Mesenchymal stem cell (in vitro differentiated cells and primary cell): ENCODE measurements around the gene RBMS3.
"Not testable (repeated sequence)": the region's sequence is repeated elsewhere in the genome, so short reads cannot be mapped to it uniquely, and the experiment has no call there.

Source experiments
- DNase-seq: peaks from one replicate; pipeline ENCODE4 v3.0.0-alpha.2; 2013
- H2AFZ ChIP-seq: one replicate; pipeline ENCODE4 v1.6.1; 2013; ENCODE audit warnings: low read depth, mild to moderate bottlenecking, control low read depth, inconsistent platforms, low read length, moderate library complexity
- H2AK5ac ChIP-seq: 2 replicates; pipeline ENCODE4 v1.6.1; 2013; ENCODE audit warnings: low read length, moderate library complexity, mild to moderate bottlenecking, inconsistent platforms; ENCODE audit not compliant: severe bottlenecking
- H2BK120ac ChIP-seq: one replicate; pipeline ENCODE4 v1.6.1; 2013; ENCODE audit warnings: low read depth, mild to moderate bottlenecking, inconsistent platforms, low read length, moderate library complexity
- H2BK12ac ChIP-seq, 2 experiments: one replicate each; pipeline ENCODE4 v1.6.1; 2013; ENCODE audit warnings: inconsistent platforms in 2 of 2, low read length in 2 of 2, mild to moderate bottlenecking in 2 of 2, moderate library complexity in 2 of 2, control low read depth in 1 of 2
- H2BK15ac ChIP-seq: one replicate; pipeline ENCODE4 v1.6.1; 2013; ENCODE audit warnings: mild to moderate bottlenecking, low read depth, inconsistent platforms; ENCODE audit not compliant: poor library complexity, severe bottlenecking
- H2BK5ac ChIP-seq: 2 replicates; pipeline ENCODE4 v1.6.1; 2013; ENCODE audit warnings: low read depth, mild to moderate bottlenecking, low read length, control low read depth, inconsistent platforms; ENCODE audit not compliant: poor library complexity, severe bottlenecking
- H3K14ac ChIP-seq, 2 experiments: one replicate each; pipeline ENCODE4 v1.6.1; 2013; ENCODE audit warnings: inconsistent platforms in 2 of 2, low read length in 2 of 2, control low read depth in 1 of 2, mild to moderate bottlenecking in 1 of 2, moderate library complexity in 1 of 2
- H3K18ac ChIP-seq, 2 experiments: one replicate each; pipeline ENCODE4 v1.6.1; 2013; ENCODE audit warnings: inconsistent platforms in 2 of 2, low read length in 2 of 2, control low read depth in 1 of 2, low read depth in 1 of 2, mild to moderate bottlenecking in 1 of 2
- H3K23ac ChIP-seq, 2 experiments: one replicate each; pipeline ENCODE4 v1.6.1; 2013; ENCODE audit warnings: inconsistent platforms in 2 of 2, low read length in 2 of 2, mild to moderate bottlenecking in 2 of 2, moderate library complexity in 2 of 2, control low read depth in 1 of 2
- H3K27ac ChIP-seq: 2 replicates; pipeline ENCODE4 v1.5.1; 2013; ENCODE audit warnings: mild to moderate bottlenecking, moderate library complexity, low read length, control low read depth, inconsistent platforms; ENCODE audit not compliant: poor library complexity, severe bottlenecking
- H3K27me3 ChIP-seq, 2 experiments: 2 replicates each; pipeline versions ENCODE4 v1.6.1 to v1.7.0; 2013; ENCODE audit warnings: low read length in 2 of 2, mild to moderate bottlenecking in 2 of 2, moderate library complexity in 2 of 2, control low read depth in 1 of 2, inconsistent platforms in 1 of 2; ENCODE audit not compliant: control insufficient read depth in 1 of 2, insufficient read depth in 1 of 2
- H3K36me3 ChIP-seq, 2 experiments: 2 replicates each; pipeline versions ENCODE4 v1.6.1 to v1.7.0; 2013; ENCODE audit warnings: low read length in 2 of 2, control low read depth in 1 of 2, inconsistent platforms in 1 of 2, low read depth in 1 of 2, mild to moderate bottlenecking in 1 of 2; ENCODE audit not compliant: insufficient read depth in 2 of 2, control insufficient read depth in 1 of 2
- H3K4ac ChIP-seq, 2 experiments: one replicate each; pipeline ENCODE4 v1.6.1; 2013; ENCODE audit warnings: inconsistent platforms in 2 of 2, low read length in 2 of 2, mild to moderate bottlenecking in 2 of 2, moderate library complexity in 2 of 2, control low read depth in 1 of 2, low read depth in 1 of 2
- H3K4me1 ChIP-seq: 2 replicates; pipeline ENCODE4 v1.6.1; 2013; ENCODE audit warnings: low read depth, low read length, control low read depth; ENCODE audit not compliant: control insufficient read depth, insufficient read depth
- H3K4me2 ChIP-seq: 2 replicates; pipeline ENCODE4 v1.6.1; 2013; ENCODE audit warnings: low read length, mild to moderate bottlenecking, inconsistent platforms; ENCODE audit not compliant: poor library complexity, severe bottlenecking
- H3K4me3 ChIP-seq, 2 experiments: 2 replicates each; pipeline versions ENCODE4 v1.5.1 to v1.7.0; 2013; ENCODE audit warnings: low read length in 2 of 2, mild to moderate bottlenecking in 2 of 2, control low read depth in 1 of 2, low read depth in 1 of 2; ENCODE audit not compliant: insufficient read depth in 1 of 2
- H3K79me1 ChIP-seq: replicated peaks from 2 replicates; pipeline ENCODE4 v1.6.1; 2013; ENCODE audit warnings: mild to moderate bottlenecking, control low read depth, low read length, inconsistent platforms; ENCODE audit not compliant: poor library complexity, severe bottlenecking
- H3K9ac ChIP-seq: 2 replicates; pipeline ENCODE4 v1.7.0; 2013; ENCODE audit warnings: mild to moderate bottlenecking, low read length, moderate library complexity
- H3K9me3 ChIP-seq: 2 replicates; pipeline ENCODE4 v1.7.0; 2013; ENCODE audit warnings: mild to moderate bottlenecking, low read length; ENCODE audit not compliant: control insufficient read depth
- H4K8ac ChIP-seq: one replicate; pipeline ENCODE4 v1.6.1; 2013; ENCODE audit warnings: inconsistent platforms, mild to moderate bottlenecking, low read length, moderate library complexity
- H4K91ac ChIP-seq: one replicate; pipeline ENCODE4 v1.6.1; 2013; ENCODE audit warnings: mild to moderate bottlenecking, low read length, inconsistent platforms
- WGBS: methylation state at CpG from one replicate; pipeline ENCODE4 v1.1.7; 2013; ENCODE audit warnings: mixed read lengths; 5-methylcytosine and 5-hydroxymethylcytosine counted together

RBMS3 gene

DNA sequence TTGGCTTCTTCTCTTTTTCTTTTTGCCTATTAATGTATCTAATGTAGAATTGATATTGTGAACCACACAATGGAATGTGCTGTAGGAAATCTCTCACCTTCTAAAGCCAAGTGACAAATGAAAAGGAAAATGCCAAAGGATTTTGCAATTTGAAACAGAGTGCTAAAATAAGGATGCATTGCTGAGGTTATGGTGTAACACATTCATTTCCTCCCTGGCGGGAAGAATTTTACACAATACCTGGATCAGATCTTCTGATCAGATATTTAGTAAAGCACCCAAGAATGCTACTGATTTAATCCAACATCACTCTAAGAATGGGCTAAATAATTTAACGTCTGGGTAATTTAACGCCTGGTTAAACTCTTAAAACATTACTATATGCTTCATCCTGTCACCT lies 527.5 kb downstream of the RBMS3 start:
- H3K18ac ChIP-seq, H3K27me3 ChIP-seq, H3K4me1 ChIP-seq, DNase-seq, H3K9me3 ChIP-seq, H4K8ac ChIP-seq, H4K91ac ChIP-seq, H3K4me3 ChIP-seq, H2AK5ac ChIP-seq, H3K27ac ChIP-seq, H3K36me3 ChIP-seq, H2BK120ac ChIP-seq, H2AFZ ChIP-seq, H3K4me2 ChIP-seq, H3K14ac ChIP-seq, H3K23ac ChIP-seq, H3K9ac ChIP-seq, H2BK5ac ChIP-seq, H3K79me1 ChIP-seq, H2BK12ac ChIP-seq, H2BK15ac ChIP-seq, H3K4ac ChIP-seq: not testable (repeated sequence)
- 95% methylated on average over 2 of the region's 3 CpGs for WGBS

DNA sequence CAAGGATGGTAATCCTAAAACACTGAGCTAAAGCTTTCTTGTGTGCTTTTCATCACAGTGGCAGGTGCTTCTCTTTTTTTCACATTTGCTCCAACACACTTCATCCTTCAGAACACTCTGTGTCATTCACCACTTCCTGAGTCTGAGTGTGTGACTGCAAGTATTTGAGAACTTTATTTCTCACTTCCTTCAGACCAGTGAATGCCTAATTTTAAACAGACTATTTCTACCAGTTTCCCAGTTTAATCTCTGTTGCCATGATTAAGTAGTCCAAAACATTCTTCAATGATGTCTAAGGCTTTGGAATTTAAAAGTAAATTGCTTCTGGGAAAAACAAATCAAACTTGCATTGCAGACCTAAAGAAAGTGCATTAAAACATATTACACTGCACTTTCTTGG lies 541.2 kb downstream of the RBMS3 start:
- Histone ChIP-seq H3K9me3 (no peaks in the 10 kb centered on the region), H2AFZ (no peak overlapping the region), H4K8ac (no peak overlapping the region), H3K27me3 (no peaks in the 10 kb centered on the region), H3K4me3 (no peak overlapping the region), H2BK5ac (no peak overlapping the region), H3K18ac (no peak overlapping the region), H2BK12ac (no peak overlapping the region), H2BK15ac (no peak overlapping the region), H3K14ac (no peak overlapping the region), H3K79me1 (peaks cover 2% of the 10 kb centered on the region), H3K4me2 (no peak overlapping the region), H2AK5ac (no peak overlapping the region), H2BK120ac (no peak overlapping the region), H3K23ac (no peak overlapping the region), H3K27ac (no peak overlapping the region), H3K4ac (no peak overlapping the region), H4K91ac (no peak overlapping the region), H3K4me1 (no peaks in the 10 kb centered on the region), H3K36me3 (no peaks in the 10 kb centered on the region), H3K9ac (no peak overlapping the region)
- DNase-seq, result peak; percentile 66

DNA sequence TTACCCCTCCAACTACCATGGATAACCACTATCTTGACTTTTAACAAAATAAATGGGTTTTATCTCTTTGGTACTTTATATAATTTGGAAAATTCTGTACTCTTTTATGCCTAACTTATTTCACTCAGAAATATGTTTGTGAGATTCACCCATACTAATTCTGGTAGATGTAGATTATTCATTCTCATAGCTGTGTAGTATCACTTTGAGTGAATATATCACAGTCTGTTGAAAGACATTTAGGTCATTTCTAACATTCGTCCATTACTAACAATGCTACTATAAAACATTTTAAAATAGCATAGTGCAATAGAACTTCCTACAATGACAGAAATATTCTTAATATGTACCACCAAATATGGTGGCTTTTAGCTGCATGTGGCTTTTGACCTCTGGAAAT lies 542.4 kb downstream of the RBMS3 start:
- Histone ChIP-seq H3K36me3 (no peaks in the 10 kb centered on the region), H3K79me1 (peaks cover 3% of the 10 kb centered on the region), H3K9me3 (no peaks in the 10 kb centered on the region), H2BK12ac (no peak overlapping the region), H3K23ac (no peak overlapping the region), H4K8ac (no peak overlapping the region), H3K14ac (no peak overlapping the region), H3K27me3 (no peaks in the 10 kb centered on the region), H2BK5ac (no peak overlapping the region), H3K4me1 (no peaks in the 10 kb centered on the region), H2AFZ (no peak overlapping the region), H2AK5ac (no peak overlapping the region), H3K18ac (no peak overlapping the region), H3K27ac (no peak overlapping the region), H2BK120ac (no peak overlapping the region), H3K4me3 (no peak overlapping the region), H3K4me2 (no peak overlapping the region), H4K91ac (no peak overlapping the region), H3K9ac (no peak overlapping the region), H3K4ac (no peak overlapping the region), H2BK15ac (no peak overlapping the region)
- no CpG with 5 or more reads among the region's 1 CpG for WGBS
- no peak for DNase-seq

DNA sequence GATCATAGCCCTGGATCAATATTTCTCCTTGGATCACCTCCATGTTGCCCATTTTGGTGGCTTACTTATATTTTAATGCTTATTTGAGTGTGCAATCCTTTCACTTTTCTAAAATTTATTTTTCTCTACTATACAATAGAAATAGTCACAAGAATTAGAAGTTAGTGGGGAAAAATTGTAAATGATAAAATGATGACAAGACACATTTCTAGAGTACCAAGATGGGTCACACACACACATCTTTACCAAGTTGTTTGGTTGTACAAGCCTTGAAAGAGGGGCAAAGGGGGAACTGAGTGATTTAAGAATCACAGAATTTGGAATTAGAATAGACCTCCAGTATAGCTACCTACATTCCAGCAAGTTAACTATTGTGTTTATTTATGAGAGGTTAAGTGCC lies 545.8 kb downstream of the RBMS3 start:
- Histone ChIP-seq H3K9me3 (no peaks in the 10 kb centered on the region), H3K4ac (no peak overlapping the region), H3K18ac (no peak overlapping the region), H2BK5ac (no peak overlapping the region), H2AK5ac (no peak overlapping the region), H3K14ac (no peak overlapping the region), H3K36me3 (no peaks in the 10 kb centered on the region), H3K27ac (no peak overlapping the region), H3K9ac (no peak overlapping the region), H4K8ac (no peak overlapping the region), H3K23ac (no peak overlapping the region), H2BK15ac (no peak overlapping the region), H4K91ac (no peak overlapping the region), H2BK12ac (no peak overlapping the region), H2BK120ac (no peak overlapping the region), H3K4me1 (no peaks in the 10 kb centered on the region), H3K4me2 (no peak overlapping the region), H3K79me1 (peaks cover 1% of the 10 kb centered on the region), H3K27me3 (no peaks in the 10 kb centered on the region), H3K4me3 (no peak overlapping the region), H2AFZ (no peak overlapping the region)
- no peak for DNase-seq
